NCI-H187 (cell line): Measurements from ENCODE around the gene ATAD1.
"Not testable (repeated sequence)": the region's sequence is repeated elsewhere in the genome, so short reads cannot be mapped to it uniquely, and the experiment has no call there.

Experiments used
- DNase-seq, 2 experiments: peaks; one replicate each; lab custom pipeline; 2025; lab: John Stamatoyannopoulos, UW

Gene ATAD1, protein sequence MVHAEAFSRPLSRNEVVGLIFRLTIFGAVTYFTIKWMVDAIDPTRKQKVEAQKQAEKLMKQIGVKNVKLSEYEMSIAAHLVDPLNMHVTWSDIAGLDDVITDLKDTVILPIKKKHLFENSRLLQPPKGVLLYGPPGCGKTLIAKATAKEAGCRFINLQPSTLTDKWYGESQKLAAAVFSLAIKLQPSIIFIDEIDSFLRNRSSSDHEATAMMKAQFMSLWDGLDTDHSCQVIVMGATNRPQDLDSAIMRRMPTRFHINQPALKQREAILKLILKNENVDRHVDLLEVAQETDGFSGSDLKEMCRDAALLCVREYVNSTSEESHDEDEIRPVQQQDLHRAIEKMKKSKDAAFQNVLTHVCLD

DNA sequence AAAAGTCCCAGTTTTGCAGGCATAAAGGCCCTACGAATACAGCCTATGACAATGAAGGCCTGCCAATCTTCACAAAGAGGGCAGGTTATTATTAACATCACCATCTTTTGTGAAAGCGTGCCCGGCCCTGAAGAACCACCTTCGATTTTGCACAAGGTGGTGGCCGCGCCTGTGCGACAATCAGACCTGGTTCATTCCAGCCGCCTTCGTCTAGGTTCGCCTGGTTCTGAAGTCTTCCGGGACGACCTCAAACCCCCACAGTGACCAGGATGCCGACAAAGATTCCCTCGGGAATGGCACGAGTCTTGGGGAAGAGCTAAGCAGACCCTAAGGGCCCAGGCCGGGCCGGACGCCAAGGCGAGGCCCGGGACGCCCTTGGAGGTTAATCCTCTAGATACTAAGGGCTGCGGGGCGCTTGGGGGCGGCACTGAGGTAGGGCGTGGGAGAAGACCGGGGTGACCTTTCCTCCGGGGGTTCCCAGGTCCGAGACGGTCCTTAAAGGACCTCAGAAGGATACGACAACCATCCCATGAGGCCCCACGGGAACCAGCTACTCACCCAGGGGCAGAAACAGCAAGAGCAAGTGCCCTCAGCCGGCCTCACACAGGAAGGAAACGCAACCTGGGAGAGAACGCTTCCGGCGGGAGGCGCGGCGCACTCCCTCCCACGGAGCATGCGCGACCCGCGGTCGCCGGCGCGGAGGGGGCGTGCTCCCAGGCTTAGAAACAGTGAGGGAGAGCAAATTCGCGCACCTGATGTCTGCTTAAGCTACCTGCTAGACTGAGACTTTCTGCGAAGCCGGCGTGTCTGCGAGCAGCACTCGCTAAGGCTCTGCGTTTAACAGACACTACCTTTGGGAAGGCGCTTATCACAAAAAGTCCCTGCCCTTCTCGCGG, at the start of gene ATAD1:
TSS of gene ATAD1 (minus strand) at position 618 of the 896 bp plus-strand sequence. CDS start 3,627 bp downstream, outside the sequence.
- peak; percentile 31 to 65 for DNase-seq

DNA sequence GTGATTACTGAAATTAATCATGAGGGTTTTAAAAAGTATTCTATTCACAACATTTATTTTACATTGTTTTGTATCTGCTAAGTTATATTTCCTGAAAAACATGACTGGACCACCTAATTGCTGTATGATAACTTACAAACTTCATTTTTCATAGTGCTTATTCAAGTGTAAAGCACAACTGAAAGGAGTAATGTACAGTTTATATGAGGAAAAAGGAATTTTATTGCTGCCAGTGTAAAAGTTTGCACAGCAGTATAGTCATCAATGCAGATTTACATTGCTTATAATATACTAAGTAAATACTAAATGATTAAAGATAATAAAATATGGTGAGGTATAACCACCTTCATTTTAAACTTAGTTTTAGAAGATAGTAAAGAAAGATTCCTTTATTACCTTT, 49.4 kb upstream of the ATAD1 start:
- no peak for DNase-seq

DNA sequence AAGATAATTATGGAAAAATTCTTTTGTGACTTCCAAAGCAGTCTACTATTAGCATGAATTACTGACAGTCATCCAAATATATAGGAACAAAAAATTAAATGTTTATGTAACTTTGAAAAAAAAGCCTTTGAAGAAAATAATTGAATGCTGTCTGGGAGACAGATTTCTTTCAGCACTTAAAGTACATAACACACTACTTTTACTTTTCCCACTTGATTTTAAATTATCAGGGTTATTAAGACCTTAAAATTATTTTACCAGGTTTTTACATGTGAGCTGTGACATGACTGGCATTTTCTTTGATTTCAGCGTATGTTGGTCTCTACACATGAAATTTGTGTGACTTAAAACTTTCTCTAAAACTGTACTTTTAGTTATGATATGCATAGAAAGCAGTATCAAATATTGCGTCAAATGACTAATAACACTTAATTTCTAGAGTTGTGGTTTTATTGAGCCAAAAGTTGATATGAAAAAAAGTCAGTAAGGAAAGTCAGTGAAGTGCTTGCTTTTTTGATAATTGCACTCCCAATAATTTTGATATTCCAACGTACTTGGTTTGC, 48.5 kb upstream of the ATAD1 start:
- DNase-seq = no peak

DNA sequence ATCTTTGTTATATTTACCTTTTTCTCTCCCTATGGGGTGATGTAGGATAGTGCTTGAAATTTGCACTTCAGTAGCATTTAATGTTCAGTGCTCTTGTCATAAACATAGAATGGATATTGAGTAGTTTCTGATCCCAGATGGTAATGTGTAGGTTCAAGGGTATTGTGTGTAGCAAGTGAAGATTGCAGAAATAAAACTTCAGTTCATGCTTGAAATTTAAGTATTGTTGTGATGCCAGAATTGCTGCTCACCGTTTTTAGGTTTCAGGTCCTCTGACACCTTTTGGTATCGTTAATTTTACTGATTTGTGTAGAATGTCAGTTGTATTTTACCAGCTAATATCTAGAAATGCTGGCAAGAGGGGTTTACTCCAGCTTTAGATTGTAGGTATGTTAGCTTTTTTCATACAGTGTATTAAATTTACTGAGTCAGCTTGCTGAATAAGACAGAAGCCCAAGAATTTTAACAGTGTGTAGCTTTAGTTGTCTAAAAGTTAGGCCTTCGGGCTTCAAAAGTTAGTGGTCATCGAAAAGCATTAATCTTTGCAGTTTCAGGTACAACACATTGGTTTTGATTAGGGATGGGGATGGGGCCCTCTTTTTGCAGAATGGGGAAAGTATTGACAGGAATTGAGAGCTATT, 47.3 kb upstream of the ATAD1 start:
- no peak for DNase-seq

DNA sequence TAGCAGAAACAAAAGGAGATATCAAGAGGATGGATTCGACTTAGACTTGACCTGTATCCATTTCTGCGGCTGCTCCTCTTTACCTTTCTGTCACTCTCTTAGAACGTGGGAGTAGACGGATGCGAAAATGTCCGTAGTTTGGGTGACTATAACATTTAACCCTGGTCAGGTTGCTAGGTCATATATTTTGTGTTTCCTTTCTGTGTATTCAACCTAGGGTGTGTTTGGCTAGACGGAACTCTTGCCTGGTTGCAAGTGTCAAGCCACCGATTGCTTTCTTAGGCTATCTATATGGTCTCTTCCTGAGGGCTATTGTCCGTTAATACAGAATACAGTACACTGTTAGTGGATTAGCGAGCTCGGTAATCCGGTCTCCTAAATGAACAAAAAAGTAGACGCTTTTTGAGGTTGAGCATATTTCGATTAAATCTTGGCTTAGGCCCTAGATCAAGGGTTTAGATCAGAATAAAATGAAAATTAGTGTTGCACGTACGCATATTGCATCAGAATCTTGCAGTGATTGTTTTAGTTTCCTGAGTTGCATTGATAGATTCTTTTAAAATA, 46.6 kb upstream of the ATAD1 start:
- DNase-seq = peak in 1 of 2 experiments; percentile 16

DNA sequence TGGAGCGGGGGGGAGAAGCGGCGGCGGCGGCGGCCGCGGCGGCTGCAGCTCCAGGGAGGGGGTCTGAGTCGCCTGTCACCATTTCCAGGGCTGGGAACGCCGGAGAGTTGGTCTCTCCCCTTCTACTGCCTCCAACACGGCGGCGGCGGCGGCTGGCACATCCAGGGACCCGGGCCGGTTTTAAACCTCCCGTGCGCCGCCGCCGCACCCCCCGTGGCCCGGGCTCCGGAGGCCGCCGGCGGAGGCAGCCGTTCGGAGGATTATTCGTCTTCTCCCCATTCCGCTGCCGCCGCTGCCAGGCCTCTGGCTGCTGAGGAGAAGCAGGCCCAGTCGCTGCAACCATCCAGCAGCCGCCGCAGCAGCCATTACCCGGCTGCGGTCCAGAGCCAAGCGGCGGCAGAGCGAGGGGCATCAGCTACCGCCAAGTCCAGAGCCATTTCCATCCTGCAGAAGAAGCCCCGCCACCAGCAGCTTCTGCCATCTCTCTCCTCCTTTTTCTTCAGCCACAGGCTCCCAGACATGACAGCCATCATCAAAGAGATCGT, 46.0 kb upstream of the ATAD1 start:
- not testable (repeated sequence) for DNase-seq

DNA sequence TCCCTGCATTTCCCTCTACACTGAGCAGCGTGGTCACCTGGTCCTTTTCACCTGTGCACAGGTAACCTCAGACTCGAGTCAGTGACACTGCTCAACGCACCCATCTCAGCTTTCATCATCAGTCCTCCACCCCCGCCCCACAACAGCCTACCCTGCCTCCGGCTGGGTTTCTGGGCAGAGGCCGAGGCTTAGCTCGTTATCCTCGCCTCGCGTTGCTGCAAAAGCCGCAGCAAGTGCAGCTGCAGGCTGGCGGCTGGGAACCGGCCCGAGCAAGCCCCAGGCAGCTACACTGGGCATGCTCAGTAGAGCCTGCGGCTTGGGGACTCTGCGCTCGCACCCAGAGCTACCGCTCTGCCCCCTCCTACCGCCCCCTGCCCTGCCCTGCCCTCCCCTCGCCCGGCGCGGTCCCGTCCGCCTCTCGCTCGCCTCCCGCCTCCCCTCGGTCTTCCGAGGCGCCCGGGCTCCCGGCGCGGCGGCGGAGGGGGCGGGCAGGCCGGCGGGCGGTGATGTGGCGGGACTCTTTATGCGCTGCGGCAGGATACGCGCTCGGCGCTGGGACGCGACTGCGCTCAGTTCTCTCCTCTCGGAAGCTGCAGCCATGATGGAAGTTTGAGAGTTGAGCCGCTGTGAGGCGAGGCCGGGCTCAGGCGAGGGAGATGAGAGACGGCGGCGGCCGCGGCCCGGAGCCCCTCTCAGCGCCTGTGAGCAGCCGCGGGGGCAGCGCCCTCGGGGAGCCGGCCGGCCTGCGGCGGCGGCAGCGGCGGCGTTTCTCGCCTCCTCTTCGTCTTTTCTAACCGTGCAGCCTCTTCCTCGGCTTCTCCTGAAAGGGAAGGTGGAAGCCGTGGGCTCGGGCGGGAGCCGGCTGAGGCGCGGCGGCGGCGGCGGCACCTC, 45.3 kb upstream of the ATAD1 start, which contains the start of the genes KLLN and PTEN:
TSS of gene KLLN (minus strand) at position 481 of the 891 bp plus-strand sequence. CDS start 1,046 bp downstream, outside the sequence.
TSS of gene PTEN (plus strand) at position 573 of the 891 bp plus-strand sequence. CDS start 845 bp downstream, outside the sequence.
- peak; percentile 63 to 70 for DNase-seq

DNA sequence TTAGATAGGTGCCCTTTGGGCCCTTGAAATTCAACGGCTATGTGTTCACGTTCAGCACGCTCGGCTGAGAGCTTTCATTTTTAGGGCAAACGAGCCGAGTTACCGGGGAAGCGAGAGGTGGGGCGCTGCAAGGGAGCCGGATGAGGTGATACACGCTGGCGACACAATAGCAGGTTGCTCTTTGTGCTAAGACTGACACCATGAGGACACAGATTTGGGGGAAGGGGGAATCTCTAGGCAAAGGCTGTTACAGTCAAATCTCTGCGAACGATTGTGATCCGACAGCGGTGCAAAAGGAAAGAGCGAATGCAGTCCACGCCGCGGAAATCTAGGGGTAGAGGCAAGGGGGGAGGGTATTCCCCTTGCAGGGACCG, 44.6 kb upstream of the ATAD1 start:
- DNase-seq = peak in 1 of 2 experiments; percentile 59

DNA sequence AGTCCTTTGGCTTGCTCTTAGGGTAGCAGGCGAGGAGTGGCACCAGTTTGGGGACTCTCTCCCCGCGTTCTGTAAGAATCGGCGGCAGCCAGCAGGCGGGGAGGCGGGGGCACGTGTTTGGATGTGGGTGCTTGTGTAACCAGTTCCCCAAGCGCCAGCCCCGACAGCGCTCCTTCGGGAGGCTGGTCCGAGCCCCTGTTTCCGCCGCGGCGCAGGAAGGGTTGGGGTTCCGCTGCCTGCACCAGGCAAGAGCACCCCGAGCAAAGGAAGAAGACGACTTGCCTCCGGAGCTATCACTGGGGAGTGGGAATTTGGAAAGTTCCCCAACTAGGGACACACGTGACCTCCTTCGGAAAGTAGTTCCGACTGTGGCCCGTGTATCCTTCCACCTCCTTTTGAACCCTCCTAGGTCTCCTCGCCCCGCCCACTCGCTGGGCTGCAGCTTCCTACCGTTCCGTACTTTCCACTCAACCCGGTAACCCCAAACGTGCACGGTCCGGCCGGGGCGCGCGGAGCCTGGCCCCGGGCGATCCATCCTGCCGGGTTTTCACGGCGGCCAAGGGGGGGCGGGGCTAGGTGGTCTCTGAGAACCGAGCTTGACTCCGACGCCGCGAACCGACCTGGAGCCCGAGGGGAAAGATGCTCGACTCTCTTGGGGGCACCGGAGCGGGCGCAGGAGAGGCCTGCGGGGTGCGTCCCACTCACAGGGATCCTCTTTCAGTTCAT, 44.1 kb upstream of the ATAD1 start:
- peak in 1 of 2 experiments; percentile 59 for DNase-seq

DNA sequence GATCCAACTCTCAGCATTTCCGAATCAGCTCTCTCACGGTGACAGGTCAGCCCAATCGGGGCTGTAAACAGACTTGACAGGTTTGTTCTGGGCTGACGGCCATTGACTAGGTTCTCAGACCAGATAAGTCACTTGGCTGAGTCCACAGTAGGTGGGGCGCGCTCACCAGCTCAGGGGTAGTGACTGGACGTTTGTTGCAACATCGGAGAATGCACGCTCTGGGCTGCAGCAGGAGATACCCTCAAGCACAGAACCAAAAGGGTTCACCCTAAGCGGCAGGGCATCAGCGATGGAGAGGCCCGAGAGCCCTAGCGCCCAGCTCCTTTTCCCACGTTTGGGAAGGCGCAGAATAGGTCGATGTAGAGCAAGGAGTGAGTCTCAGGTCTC, 43.5 kb upstream of the ATAD1 start:
- DNase-seq = no peak

DNA sequence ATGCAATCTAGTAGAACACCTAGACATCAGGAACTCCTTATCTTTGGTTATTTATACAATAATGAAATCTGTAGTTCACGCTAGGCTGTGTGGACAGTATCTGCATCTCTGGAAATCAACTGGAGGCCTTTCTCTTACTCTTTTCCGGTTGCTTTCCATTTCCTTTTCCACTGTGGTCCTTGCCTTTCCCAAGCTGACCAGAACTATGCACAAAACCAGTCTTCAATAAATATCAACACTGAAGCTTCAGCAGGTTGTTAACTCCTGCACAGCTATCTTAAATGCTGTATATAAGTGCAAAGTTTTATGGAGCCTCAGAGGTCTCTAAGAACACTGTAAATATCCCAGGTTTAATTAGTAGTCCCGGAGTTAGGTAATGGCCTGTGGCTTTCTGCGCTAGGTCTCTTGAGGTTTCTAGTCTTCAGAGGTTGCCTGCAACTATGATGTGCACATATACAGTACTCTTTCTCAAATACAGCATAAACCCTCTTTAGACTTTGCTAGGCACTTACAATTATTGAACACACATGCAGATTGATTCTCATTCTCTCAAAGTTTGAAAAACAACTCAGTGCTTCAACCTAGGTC, 42.9 kb upstream of the ATAD1 start:
- no peak for DNase-seq

DNA sequence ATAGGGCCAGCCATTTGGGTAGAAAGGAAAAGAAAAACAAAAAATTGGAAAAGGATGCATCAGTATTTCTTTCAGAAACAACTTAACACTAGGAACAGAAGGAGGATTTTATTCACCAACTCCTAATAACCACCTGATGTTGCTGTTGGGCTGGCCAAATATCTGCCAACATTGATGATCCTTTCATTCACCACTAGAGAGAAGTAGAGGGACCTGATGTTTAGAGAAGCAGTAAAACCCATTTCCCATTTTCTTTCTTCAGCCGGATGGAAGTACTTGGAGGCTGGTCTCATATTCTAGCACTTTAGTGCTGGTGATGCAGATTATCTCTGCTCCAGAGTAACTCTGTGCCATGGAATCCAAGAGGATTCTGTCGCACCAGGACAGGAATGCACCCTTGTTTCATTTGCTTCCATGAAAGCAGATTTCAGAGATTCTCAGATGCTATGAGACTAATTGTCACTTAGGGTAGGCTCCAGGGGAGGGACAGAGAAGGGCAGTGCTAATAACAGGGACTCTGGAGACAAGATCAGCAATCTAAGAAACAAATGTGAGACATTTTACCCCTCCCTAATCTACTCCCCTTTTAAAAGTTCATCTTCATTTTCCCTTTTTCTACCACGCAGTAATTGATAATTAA, 42.2 kb upstream of the ATAD1 start:
- no peak for DNase-seq

DNA sequence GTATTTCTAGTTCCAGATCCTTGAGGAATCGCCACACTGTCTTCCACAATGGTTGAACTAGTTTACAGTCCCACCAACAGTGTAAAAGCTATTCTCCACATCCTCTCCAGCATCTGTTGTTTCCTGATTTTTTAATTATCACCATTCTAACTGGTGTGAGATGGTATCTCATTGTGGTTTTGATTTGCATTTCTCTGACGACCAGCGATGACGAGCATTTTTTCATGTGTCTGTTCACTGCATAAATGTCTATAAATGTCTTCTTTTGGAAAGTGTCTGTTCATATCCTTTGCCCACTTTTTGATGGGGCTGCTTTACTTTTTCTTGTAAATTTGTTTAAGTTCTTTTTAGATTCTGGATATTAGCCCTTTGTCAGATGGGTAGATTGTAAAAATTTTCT, 37.6 kb upstream of the ATAD1 start:
- not testable (repeated sequence) for DNase-seq

DNA sequence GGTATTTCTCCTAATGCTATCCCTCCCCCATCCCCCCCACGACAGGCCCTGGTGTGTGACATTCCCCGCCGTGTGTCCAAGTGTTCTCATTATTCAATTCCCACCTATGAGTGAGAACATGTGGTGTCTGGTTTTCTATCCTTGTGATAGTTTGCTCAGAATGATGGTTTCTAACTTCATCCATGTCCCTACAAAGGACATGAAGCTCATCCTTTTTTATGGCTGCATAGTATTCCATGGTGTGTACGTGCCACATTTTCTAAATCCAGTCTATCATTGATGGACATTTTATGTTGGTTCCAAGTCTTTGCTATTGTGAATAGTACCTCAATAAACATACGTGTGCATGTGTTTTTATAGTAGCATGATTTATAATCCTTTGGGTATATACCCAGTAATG, 37.2 kb upstream of the ATAD1 start:
- not testable (repeated sequence) for DNase-seq

DNA sequence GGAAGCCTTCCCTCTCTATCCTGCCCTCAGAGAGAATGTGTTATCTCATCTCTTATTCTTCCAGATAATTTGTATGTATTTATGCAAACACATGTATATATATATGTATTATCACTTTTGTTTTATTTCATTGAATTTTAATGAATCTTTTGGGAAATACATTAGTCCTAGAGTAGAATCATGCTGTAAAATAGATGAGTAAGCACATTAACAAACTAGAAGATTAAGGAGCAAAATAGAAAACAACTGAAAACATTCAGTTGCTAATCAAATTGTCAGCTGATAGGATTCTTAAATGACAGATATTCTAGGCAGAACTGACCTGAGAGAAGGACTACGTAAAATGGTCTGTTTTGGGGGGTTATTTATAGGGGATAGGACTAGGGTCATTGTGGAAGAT, 34.1 kb upstream of the ATAD1 start:
- DNase-seq = no peak

DNA sequence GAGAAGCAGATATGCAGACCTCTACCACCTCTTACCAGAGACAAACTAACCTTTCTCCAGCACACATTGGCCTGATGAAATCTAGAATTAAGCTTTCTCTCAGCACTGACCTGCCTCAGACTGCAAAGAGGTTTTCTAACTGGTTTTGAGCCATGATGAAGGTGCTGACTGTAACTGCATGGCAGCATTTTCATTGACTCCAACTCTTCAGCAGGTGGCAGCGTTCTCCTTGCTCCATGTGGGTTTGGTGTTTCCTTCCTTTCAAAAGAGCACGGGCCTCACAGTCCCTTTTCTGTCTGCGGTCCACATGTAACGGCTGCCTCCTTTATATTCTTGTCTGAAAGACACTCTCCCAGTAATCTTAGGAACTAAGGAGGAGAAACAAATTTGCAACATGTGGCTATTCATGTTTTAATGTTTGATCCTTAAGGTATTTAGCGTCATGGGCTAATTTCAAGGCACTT, 32.7 kb upstream of the ATAD1 start:
- peak in 1 of 2 experiments; percentile 39 for DNase-seq

DNA sequence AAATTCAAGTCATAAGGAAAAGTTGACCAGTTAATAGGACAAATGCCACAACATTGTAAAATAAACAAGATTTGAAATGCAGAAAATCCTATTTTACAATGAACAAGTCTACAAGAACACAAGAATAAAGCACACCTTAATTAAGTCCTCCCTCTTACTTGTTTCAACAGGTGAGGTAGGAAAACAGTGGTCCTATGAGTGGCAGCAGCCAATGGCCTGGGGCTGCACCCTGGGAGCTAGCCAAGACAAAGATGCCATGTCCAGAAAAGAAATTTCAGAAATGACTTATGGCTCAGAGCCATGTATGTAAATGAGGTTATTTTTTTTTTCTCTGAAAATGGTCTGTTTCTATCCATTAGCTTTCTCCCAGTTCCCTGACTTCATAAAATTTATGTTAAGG, 31.0 kb upstream of the ATAD1 start:
- no peak for DNase-seq

DNA sequence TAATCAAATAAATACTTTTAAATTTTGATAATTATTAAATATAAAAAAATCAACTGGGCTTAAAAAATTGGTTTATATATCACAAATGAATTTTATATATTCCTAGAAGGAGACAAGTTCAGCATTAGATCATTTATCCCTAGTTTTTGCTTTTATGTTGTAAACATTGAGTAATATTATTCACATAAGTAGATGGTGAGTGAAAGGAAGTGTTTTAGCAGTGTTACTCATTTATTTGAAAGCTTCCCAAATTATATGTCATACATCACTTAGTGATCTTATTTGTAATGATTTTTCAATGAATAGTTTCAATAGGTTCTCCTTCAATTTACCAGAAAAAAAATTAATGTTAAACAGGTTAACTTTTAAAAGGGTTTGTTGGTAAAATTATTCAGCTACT, 29.5 kb upstream of the ATAD1 start:
- no peak for DNase-seq

DNA sequence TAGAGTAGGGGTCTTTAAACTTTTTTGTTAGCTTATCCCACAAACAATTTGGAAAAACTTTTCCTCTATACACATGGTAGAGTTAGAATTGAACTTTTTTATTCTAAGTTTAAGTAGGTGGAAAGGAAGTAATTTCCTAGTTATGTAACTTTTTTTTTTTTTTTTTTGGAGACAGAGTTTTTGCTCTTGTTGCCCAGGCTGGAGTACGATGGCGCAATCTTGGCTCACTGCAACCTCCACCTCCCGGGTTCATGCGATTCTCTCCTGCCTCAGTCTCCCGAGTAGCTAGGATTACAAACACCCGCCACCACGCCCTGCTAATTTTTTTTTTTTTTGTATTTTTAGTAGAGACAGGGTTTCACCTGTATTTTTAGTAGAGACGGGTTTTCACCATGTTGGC, 28.7 kb upstream of the ATAD1 start:
- not testable (repeated sequence) for DNase-seq
